OCI-LY1 (cell line): ENCODE results near the gene BRIP1.

Source experiments
- H2AFZ ChIP-seq: fragments of 200-600 bp; sonication (generic), shearing (Covaris generic); 2 replicates; pipeline ENCODE4 v1.6.0; 2014; ENCODE audit warnings: antibody characterized with exemption, mild to moderate bottlenecking, low read length
- H3F3A ChIP-seq: fragments of 200-600 bp; sonication (generic), shearing (Covaris generic); 2 replicates; pipeline ENCODE4 v1.6.0; 2014; ENCODE audit warnings: mild to moderate bottlenecking, antibody characterized with exemption, low read length, moderate library complexity; ENCODE audit not compliant: insufficient read depth
- H3K27ac ChIP-seq: fragments of 200-600 bp; sonication (generic); 2 replicates; pipeline ENCODE4 v1.5.1; 2014; ENCODE audit warnings: low read length, mixed run types, mild to moderate bottlenecking, low read depth; ENCODE audit not compliant: poor library complexity, severe bottlenecking
- H3K27me3 ChIP-seq: fragments of 200-600 bp; sonication (generic); 2 replicates; pipeline ENCODE4 v1.6.0; 2014; ENCODE audit warnings: antibody characterized with exemption, mild to moderate bottlenecking, low read length, moderate library complexity; ENCODE audit not compliant: insufficient read depth
- H3K36me3 ChIP-seq: fragments of 200-600 bp; sonication (generic); 2 replicates; pipeline ENCODE4 v1.6.1; 2014; ENCODE audit warnings: mild to moderate bottlenecking, antibody characterized with exemption, low read length, moderate library complexity, mixed read lengths; ENCODE audit not compliant: insufficient read depth
- H3K4me1 ChIP-seq: fragments of 200-600 bp; sonication (generic); 2 replicates; pipeline ENCODE4 v1.5.1; 2014; ENCODE audit warnings: mild to moderate bottlenecking, low read length, moderate library complexity; ENCODE audit not compliant: insufficient read depth, severe bottlenecking
- H3K4me2 ChIP-seq: fragments of 200-600 bp; sonication (generic), shearing (Covaris generic); 2 replicates; pipeline ENCODE4 v1.6.1; 2014; ENCODE audit warnings: low read length
- H3K4me3 ChIP-seq: fragments of 200-600 bp; sonication (generic); 2 replicates; pipeline ENCODE4 v1.5.1; 2014; ENCODE audit warnings: low read length, low read depth, mild to moderate bottlenecking, mixed read lengths; ENCODE audit not compliant: poor library complexity, severe bottlenecking
- H3K79me2 ChIP-seq: fragments of 200-600 bp; shearing (Covaris generic); 2 replicates; pipeline ENCODE4 v1.6.1; 2016; ENCODE audit warnings: mixed run types, low read length, mixed read lengths; ENCODE audit not compliant: insufficient read depth
- H3K9ac ChIP-seq: fragments of 200-600 bp; sonication (generic), shearing (Covaris generic); 2 replicates; pipeline ENCODE4 v1.6.1; 2014; ENCODE audit warnings: mild to moderate bottlenecking, low read length, mixed read lengths
- H3K9me2 ChIP-seq: fragments of 200-600 bp; sonication (generic), shearing (Covaris generic); 2 replicates; pipeline ENCODE4 v1.6.1; 2014; ENCODE audit warnings: low read depth, mild to moderate bottlenecking, low read length, mixed read lengths
- H3K9me3 ChIP-seq: fragments of 200-600 bp; shearing (Covaris generic); 2 replicates; pipeline ENCODE4 v1.6.1; 2014; ENCODE audit warnings: low read length, mixed read lengths
- H4K20me1 ChIP-seq: fragments of 200-600 bp; sonication (generic), shearing (Covaris generic); 2 replicates; pipeline ENCODE4 v1.6.0; 2016; ENCODE audit warnings: mild to moderate bottlenecking, low read length; ENCODE audit not compliant: insufficient read depth
- EZH2 ChIP-seq: fragments of 200-600 bp; sonication (generic), shearing (Covaris generic); IDR thresholded peaks from 2 replicates; pipeline ENCODE4 v1.8.0; 2017; ENCODE audit warnings: borderline replicate concordance, mixed run types, mild to moderate bottlenecking, antibody characterized with exemption, low read length, moderate library complexity, mixed read lengths
- TF ChIP-seq, protein P1 (sequence below): fragments of 200-600 bp; sonication (generic), shearing (Covaris generic); IDR thresholded peaks from 2 replicates; pipeline ENCODE4 v1.5.1; 2017; ENCODE audit warnings: mild to moderate bottlenecking, antibody characterized with exemption, low read length, moderate library complexity, mixed read lengths

BRIP1 gene

DNA sequence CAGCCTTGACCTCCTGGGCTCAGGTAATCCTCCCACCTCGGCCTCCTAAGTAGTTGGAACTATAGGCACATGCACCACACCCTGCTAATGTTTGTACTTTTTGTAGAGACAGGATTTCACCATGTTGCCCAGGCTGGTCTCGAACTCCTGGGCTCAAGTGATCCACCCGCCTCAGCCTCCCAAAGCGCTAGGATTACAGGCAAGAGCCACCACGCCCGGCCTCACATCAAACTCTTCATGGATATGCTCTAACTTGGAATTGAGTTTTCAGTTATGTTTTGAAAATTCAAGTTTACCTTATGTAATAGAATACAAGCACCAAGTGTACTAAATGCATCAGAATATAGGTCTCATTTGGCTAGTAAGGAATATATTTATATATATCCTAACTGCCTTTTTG lies 119.6 kb downstream of the BRIP1 start:
- Histone ChIP-seq H3K4me2 (no peak overlapping the region), H3K79me2 (no peaks in the 10 kb centered on the region), H4K20me1 (no peaks in the 10 kb centered on the region), H3K9me3 (peaks cover 3% of the 10 kb centered on the region), H2AFZ (no peak overlapping the region), H3K9ac (no peak overlapping the region), H3K9me2 (no peaks in the 10 kb centered on the region), H3F3A (no peaks in the 10 kb centered on the region), H3K4me1 (no peaks in the 10 kb centered on the region), H3K27ac (no peak overlapping the region), H3K4me3 (no peak overlapping the region), H3K36me3 (peaks cover 56% of the 10 kb centered on the region), H3K27me3 (no peaks in the 10 kb centered on the region)
- TF ChIP-seq, protein P1, sequence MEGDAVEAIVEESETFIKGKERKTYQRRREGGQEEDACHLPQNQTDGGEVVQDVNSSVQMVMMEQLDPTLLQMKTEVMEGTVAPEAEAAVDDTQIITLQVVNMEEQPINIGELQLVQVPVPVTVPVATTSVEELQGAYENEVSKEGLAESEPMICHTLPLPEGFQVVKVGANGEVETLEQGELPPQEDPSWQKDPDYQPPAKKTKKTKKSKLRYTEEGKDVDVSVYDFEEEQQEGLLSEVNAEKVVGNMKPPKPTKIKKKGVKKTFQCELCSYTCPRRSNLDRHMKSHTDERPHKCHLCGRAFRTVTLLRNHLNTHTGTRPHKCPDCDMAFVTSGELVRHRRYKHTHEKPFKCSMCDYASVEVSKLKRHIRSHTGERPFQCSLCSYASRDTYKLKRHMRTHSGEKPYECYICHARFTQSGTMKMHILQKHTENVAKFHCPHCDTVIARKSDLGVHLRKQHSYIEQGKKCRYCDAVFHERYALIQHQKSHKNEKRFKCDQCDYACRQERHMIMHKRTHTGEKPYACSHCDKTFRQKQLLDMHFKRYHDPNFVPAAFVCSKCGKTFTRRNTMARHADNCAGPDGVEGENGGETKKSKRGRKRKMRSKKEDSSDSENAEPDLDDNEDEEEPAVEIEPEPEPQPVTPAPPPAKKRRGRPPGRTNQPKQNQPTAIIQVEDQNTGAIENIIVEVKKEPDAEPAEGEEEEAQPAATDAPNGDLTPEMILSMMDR, result no peak
- no peak for TF ChIP-seq EZH2

DNA sequence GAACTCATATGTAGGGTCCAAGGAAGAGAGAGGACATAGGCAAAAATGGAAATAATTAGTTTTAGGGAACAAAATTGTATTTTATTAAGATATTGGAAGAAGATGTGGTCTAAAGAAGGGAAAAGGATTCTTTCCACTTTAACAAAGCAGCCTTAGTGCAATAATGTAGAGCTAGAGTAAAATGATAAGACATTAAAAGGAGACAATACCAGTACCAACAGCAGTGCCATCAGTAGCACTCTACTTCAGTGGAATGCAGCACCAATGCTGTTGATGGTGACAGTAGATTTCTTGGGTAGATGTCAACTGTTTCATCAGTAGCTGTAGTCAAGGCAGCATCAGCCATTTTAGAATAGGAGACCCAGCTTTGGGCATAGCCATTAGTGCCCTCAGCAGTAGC lies 124.3 kb downstream of the BRIP1 start:
- Histone ChIP-seq H3K9me3 (peaks cover 12% of the 10 kb centered on the region), H3K27ac (no peak overlapping the region), H3K27me3 (no peaks in the 10 kb centered on the region), H3K36me3 (peaks cover 67% of the 10 kb centered on the region), H3K9ac (no peak overlapping the region), H3K4me2 (no peak overlapping the region), H3F3A (peaks cover 3% of the 10 kb centered on the region; the same call in 1 of the 2 replicates), H4K20me1 (no peaks in the 10 kb centered on the region), H2AFZ (no peak overlapping the region), H3K79me2 (no peaks in the 10 kb centered on the region), H3K4me3 (no peak overlapping the region), H3K9me2 (no peaks in the 10 kb centered on the region), H3K4me1 (no peaks in the 10 kb centered on the region)
- TF ChIP-seq, protein P1, result no peak
- TF ChIP-seq EZH2, result no peak

DNA sequence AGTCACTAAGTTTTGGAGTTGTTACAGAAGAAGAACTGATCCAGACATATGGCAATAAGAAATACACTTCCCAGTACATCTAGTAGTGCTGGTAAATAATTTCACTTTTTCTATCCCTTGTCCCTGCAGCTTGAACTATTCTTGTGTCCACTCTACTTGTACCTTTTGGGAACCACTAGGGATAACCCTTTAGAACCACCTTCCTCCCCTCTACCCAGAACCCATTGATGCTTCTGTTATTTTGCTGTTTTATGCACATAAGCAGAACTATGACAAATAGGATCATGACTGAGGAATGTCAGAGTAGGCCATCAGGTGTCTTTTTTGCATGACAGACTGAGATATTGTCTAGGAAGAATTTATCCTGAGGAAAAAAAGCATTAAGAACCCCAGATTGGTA lies 125.1 kb downstream of the BRIP1 start:
- Histone ChIP-seq H2AFZ (no peak overlapping the region), H3K9me2 (no peaks in the 10 kb centered on the region), H4K20me1 (no peaks in the 10 kb centered on the region), H3K27ac (no peak overlapping the region), H3K4me2 (no peak overlapping the region), H3K27me3 (no peaks in the 10 kb centered on the region), H3K9me3 (peaks cover 12% of the 10 kb centered on the region), H3K79me2 (no peaks in the 10 kb centered on the region), H3F3A (peaks cover 3% of the 10 kb centered on the region; the same call in 1 of the 2 replicates), H3K4me3 (no peak overlapping the region), H3K36me3 (peaks cover 67% of the 10 kb centered on the region), H3K4me1 (no peaks in the 10 kb centered on the region), H3K9ac (no peak overlapping the region)
- TF ChIP-seq EZH2, result no peak
- TF ChIP-seq, protein P1, result no peak
